ENCODE measurements around the gene CEP68.
"Not testable (repeated sequence)": the region's sequence is repeated elsewhere in the genome, so short reads cannot be mapped to it uniquely, and the experiment has no call there.

CEP68 gene

DNA sequence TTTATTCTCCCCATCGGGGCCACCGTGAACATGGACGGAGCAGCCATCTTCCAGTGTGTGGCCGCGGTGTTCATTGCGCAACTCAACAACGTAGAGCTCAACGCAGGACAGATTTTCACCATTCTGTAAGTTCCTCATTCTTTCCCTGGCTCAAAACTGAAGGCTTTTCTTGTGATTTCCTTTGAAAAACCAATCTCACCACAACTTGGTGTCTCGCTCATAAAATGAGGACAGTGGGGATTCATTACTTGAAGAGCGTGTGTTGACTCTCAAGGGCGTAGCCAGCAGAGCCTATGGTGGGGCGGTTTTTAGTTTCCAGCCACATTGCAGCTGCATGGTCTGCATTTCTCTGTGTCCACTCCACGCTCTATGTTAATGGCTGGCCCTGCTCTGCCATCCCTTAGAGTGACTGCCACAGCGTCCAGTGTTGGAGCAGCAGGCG, 38.1 kb upstream of the CEP68 start:
- no peak overlapping the region for H3K27ac ChIP-seq (ENCODE audit: poor library complexity, severe bottlenecking)
- DNase-seq (ENCODE audit: low spot score) = no peak
- TF ChIP-seq, protein P1, sequence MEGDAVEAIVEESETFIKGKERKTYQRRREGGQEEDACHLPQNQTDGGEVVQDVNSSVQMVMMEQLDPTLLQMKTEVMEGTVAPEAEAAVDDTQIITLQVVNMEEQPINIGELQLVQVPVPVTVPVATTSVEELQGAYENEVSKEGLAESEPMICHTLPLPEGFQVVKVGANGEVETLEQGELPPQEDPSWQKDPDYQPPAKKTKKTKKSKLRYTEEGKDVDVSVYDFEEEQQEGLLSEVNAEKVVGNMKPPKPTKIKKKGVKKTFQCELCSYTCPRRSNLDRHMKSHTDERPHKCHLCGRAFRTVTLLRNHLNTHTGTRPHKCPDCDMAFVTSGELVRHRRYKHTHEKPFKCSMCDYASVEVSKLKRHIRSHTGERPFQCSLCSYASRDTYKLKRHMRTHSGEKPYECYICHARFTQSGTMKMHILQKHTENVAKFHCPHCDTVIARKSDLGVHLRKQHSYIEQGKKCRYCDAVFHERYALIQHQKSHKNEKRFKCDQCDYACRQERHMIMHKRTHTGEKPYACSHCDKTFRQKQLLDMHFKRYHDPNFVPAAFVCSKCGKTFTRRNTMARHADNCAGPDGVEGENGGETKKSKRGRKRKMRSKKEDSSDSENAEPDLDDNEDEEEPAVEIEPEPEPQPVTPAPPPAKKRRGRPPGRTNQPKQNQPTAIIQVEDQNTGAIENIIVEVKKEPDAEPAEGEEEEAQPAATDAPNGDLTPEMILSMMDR (IDR thresholded peaks at IDR 0.05; ENCODE audit: poor library complexity, severe bottlenecking) = no peak

DNA sequence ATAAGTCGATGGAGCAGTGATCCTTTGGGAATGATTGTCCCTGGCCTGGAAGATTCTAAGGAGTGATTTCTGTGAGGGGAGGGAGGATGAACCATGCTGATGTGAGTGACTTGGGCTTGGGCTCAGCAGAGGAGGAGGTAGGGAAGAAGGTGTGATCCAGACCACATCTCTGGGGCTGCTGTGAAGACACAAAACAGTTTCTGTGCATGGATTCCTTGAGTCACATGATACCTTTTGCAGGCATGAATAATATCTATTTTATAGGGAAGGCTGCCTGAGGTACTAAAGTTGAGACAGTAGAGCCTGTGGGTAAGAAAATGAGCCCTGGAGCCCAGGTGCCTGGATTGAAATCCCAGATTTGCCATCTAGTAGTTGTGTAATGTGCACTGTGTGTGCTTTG, 37.2 kb upstream of the CEP68 start:
- no peaks in the 10 kb centered on the region for H3K9me3 ChIP-seq (ENCODE audit: severe bottlenecking)
- peaks cover 13% of the 10 kb centered on the region for H3K36me3 ChIP-seq (ENCODE audit: low read depth)
- TF ChIP-seq, protein P1 (IDR thresholded peaks at IDR 0.05; ENCODE audit: poor library complexity, severe bottlenecking) = no peak

More for the DNA sequence above, 38.1 kb upstream of the CEP68 start:
- Histone ChIP-seq H3K9me3 (ENCODE audit: severe bottlenecking) (no peaks in the 10 kb centered on the region), H3K36me3 (ENCODE audit: low read depth) (peaks cover 13% of the 10 kb centered on the region), H3K4me3 (ENCODE audit: severe bottlenecking) (no peak overlapping the region), H3K4me1 (ENCODE audit: insufficient read depth, poor library complexity, severe bottlenecking) (no peaks in the 10 kb centered on the region), H3K27me3 (ENCODE audit: insufficient read depth, poor library complexity, severe bottlenecking) (no peaks in the 10 kb centered on the region)
- ATAC-seq (ENCODE audit: low read depth) = no peak

DNA sequence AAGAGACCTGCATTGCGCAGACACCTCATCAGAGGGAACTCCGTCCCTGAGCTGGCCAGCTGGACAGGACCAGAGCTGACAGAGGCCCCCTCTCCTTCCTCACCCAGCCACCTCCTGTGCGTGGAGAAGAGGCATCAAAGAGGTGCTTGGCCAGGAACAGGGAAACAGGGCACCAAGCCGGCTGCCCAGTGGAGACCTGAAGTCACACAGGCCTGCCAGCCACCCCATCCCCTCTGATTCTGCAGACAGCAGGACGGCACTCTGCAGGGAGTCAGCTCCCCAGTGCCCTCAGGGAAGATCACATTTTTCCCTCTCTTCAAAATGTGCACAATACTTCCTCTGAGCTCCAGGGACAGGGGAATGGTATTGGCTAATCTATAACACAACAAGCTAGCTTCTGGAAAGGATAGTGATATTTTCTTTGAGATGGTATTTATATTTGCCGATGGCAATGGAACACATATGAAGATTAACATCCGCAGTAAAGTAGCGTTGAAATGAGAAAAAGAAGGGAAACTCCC, 36.5 kb upstream of the CEP68 start:
- DNase-seq (ENCODE audit: low spot score) (no peak), ATAC-seq (ENCODE audit: low read depth) (no peak)
- Histone ChIP-seq H3K9me3 (ENCODE audit: severe bottlenecking) (no peaks in the 10 kb centered on the region), H3K36me3 (ENCODE audit: low read depth) (peaks cover 9% of the 10 kb centered on the region), H3K27ac (ENCODE audit: poor library complexity, severe bottlenecking) (no peak overlapping the region), H3K27me3 (ENCODE audit: insufficient read depth, poor library complexity, severe bottlenecking) (no peaks in the 10 kb centered on the region), H3K4me1 (ENCODE audit: insufficient read depth, poor library complexity, severe bottlenecking) (peaks cover 6% of the 10 kb centered on the region), H3K4me3 (ENCODE audit: severe bottlenecking) (no peak overlapping the region)
- TF ChIP-seq, protein P1 (IDR thresholded peaks at IDR 0.05; ENCODE audit: poor library complexity, severe bottlenecking) = no peak

More for the DNA sequence above, 37.2 kb upstream of the CEP68 start:
- Histone ChIP-seq H3K27me3 (ENCODE audit: insufficient read depth, poor library complexity, severe bottlenecking) (no peaks in the 10 kb centered on the region), H3K4me3 (ENCODE audit: severe bottlenecking) (no peak overlapping the region), H3K4me1 (ENCODE audit: insufficient read depth, poor library complexity, severe bottlenecking) (no peaks in the 10 kb centered on the region), H3K27ac (ENCODE audit: poor library complexity, severe bottlenecking) (no peak overlapping the region)
- ATAC-seq (ENCODE audit: low read depth) (no peak), DNase-seq (ENCODE audit: low spot score) (no peak)

DNA sequence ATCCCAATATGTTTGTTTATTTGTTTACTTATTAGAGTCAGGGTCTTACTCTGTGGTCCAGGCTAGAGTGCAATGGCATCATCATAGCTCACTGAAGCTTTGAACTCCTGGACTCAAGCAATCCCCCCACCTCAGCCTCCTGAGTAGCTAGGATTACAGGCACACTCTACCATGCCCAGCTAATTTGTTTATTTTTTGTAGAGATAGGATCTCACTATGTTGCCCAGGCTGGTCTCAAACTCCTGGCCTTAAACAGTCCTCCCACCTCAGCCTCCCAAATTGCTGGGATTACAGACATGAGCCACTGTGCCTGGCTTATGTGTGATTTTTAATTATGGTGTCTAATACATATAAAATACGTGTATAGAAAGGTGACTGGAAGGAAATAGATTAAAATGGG, 36.0 kb upstream of the CEP68 start:
- H3K4me1 ChIP-seq (ENCODE audit: insufficient read depth, poor library complexity, severe bottlenecking); H3K9me3 ChIP-seq (ENCODE audit: severe bottlenecking); H3K27me3 ChIP-seq (ENCODE audit: insufficient read depth, poor library complexity, severe bottlenecking); ATAC-seq (ENCODE audit: low read depth); DNase-seq (ENCODE audit: low spot score); H3K4me3 ChIP-seq (ENCODE audit: severe bottlenecking); H3K36me3 ChIP-seq (ENCODE audit: low read depth); H3K27ac ChIP-seq (ENCODE audit: poor library complexity, severe bottlenecking): not testable (repeated sequence)

DNA sequence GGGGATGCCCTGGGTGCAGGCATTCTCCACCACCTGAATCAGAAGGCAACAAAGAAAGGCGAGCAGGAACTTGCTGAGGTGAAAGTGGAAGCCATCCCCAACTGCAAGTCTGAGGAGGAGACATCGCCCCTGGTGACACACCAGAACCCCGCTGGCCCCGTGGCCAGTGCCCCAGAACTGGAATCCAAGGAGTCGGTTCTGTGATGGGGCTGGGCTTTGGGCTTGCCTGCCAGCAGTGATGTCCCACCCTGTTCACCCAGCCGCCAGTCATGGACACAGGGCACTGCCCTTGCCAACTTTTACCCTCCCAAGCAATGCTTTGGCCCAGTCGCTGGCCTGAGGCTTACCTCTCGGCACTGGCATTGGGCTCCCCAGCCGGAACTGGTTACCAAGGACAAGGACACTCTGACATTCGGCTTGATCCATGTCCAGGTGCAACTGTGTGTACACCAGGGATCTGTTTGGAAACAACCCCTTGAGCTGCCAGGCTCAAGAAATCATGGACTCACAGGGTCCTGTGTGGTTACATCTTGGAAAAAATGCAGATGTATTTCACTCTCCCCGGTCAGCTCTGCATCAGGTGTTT, 35.2 kb upstream of the CEP68 start:
- no peak for DNase-seq (ENCODE audit: low spot score)
- TF ChIP-seq, protein P1 (IDR thresholded peaks at IDR 0.05; ENCODE audit: poor library complexity, severe bottlenecking) = no peak

More for the DNA sequence above, 35.2 kb upstream of the CEP68 start:
- peaks cover 9% of the 10 kb centered on the region for H3K36me3 ChIP-seq (ENCODE audit: low read depth)
- H3K9me3 ChIP-seq (ENCODE audit: severe bottlenecking) = no peaks in the 10 kb centered on the region
- no peak for ATAC-seq (ENCODE audit: low read depth)
- no peak overlapping the region for H3K27ac ChIP-seq (ENCODE audit: poor library complexity, severe bottlenecking)
- no peak overlapping the region for H3K4me3 ChIP-seq (ENCODE audit: severe bottlenecking)
- H3K27me3 ChIP-seq (ENCODE audit: insufficient read depth, poor library complexity, severe bottlenecking) = no peaks in the 10 kb centered on the region
- peaks cover 6% of the 10 kb centered on the region for H3K4me1 ChIP-seq (ENCODE audit: insufficient read depth, poor library complexity, severe bottlenecking)
